Measurements from ENCODE around the gene KRT39. TPM values are rescaled to one million over a fixed set of nuclear protein-coding genes. Genes with fewer than 3 reads are reported as not detected.

Gene KRT39
- total and polyA plus RNA-seq, 2 of the 13 experiments (the other 11 are each of a cell fraction or from before 2014, with no cell fraction given): 0.07 to 1.2 TPM

DNA sequence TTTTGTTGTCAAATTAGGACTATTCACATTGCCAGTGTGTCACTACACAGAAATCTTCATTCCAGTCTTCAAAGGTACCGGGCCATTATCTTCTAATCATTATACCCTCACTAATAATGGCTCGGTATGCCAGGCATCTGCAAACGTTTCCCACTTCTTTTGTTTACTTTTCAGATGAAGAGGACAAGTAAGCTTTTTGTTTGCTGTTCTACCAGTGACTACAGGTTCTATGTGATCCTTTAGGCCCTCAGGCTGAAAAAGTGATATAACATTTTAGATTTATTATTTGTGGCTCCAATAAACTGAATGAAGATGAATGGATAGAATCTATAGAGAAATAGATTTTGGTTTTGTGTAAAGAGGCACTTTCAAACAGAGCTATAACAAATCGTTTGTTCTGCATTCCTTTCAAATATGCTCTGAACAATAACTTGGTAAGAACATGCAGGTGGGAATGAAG, 42.6 kb upstream of the KRT39 start (continued):
- TF ChIP-seq, protein P1, sequence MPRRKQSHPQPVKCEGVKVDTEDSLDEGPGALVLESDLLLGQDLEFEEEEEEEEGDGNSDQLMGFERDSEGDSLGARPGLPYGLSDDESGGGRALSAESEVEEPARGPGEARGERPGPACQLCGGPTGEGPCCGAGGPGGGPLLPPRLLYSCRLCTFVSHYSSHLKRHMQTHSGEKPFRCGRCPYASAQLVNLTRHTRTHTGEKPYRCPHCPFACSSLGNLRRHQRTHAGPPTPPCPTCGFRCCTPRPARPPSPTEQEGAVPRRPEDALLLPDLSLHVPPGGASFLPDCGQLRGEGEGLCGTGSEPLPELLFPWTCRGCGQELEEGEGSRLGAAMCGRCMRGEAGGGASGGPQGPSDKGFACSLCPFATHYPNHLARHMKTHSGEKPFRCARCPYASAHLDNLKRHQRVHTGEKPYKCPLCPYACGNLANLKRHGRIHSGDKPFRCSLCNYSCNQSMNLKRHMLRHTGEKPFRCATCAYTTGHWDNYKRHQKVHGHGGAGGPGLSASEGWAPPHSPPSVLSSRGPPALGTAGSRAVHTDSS (CRISPR knock-in tag; conservative IDR thresholded peaks at IDR 0.05): no peak
- TF ChIP-seq HNF4A (CRISPR knock-in tag; IDR thresholded peaks at IDR 0.05) (peak; percentile 44), CEBPG (CRISPR knock-in tag; IDR thresholded peaks at IDR 0.05) (peak; percentile 55), SIN3B (IDR thresholded peaks at IDR 0.05; ENCODE audit: low read length) (0 out of 2 replicates have a peak, but pooled peaks have one; percentile 43), MEIS2 (CRISPR knock-in tag; IDR thresholded peaks at IDR 0.05) (0 out of 2 replicates have a peak, but pooled peaks have one; percentile 29), NFKBIZ (CRISPR knock-in tag; IDR thresholded peaks at IDR 0.05) (0 out of 2 replicates have a peak, but pooled peaks have one; percentile 71), ZC3H13 (CRISPR knock-in tag; IDR thresholded peaks at IDR 0.05) (no peak), TEAD2 (CRISPR knock-in tag; IDR thresholded peaks at IDR 0.05) (no peak), ELF3 (CRISPR knock-in tag; IDR thresholded peaks at IDR 0.05) (peak; percentile 75), ZNF446 (CRISPR knock-in tag; IDR thresholded peaks at IDR 0.05) (no peak), ZNF713 (CRISPR knock-in tag; IDR thresholded peaks at IDR 0.05) (no peak), SALL2 (CRISPR knock-in tag; IDR thresholded peaks at IDR 0.05) (no peak), ZNF788 (CRISPR knock-in tag; IDR thresholded peaks at IDR 0.05; ENCODE audit: borderline replicate concordance) (no peak), FOSL2 (CRISPR knock-in tag; IDR thresholded peaks at IDR 0.05) (peak; percentile 75), ZNF263 (CRISPR knock-in tag; IDR thresholded peaks at IDR 0.05) (no peak), ZSCAN12 (CRISPR knock-in tag; IDR thresholded peaks at IDR 0.05) (no peak), HDAC1 (CRISPR knock-in tag; IDR thresholded peaks at IDR 0.05) (peak; percentile 56; the same call in 1 of the 2 replicates)
- TF ChIP-seq, protein P2, sequence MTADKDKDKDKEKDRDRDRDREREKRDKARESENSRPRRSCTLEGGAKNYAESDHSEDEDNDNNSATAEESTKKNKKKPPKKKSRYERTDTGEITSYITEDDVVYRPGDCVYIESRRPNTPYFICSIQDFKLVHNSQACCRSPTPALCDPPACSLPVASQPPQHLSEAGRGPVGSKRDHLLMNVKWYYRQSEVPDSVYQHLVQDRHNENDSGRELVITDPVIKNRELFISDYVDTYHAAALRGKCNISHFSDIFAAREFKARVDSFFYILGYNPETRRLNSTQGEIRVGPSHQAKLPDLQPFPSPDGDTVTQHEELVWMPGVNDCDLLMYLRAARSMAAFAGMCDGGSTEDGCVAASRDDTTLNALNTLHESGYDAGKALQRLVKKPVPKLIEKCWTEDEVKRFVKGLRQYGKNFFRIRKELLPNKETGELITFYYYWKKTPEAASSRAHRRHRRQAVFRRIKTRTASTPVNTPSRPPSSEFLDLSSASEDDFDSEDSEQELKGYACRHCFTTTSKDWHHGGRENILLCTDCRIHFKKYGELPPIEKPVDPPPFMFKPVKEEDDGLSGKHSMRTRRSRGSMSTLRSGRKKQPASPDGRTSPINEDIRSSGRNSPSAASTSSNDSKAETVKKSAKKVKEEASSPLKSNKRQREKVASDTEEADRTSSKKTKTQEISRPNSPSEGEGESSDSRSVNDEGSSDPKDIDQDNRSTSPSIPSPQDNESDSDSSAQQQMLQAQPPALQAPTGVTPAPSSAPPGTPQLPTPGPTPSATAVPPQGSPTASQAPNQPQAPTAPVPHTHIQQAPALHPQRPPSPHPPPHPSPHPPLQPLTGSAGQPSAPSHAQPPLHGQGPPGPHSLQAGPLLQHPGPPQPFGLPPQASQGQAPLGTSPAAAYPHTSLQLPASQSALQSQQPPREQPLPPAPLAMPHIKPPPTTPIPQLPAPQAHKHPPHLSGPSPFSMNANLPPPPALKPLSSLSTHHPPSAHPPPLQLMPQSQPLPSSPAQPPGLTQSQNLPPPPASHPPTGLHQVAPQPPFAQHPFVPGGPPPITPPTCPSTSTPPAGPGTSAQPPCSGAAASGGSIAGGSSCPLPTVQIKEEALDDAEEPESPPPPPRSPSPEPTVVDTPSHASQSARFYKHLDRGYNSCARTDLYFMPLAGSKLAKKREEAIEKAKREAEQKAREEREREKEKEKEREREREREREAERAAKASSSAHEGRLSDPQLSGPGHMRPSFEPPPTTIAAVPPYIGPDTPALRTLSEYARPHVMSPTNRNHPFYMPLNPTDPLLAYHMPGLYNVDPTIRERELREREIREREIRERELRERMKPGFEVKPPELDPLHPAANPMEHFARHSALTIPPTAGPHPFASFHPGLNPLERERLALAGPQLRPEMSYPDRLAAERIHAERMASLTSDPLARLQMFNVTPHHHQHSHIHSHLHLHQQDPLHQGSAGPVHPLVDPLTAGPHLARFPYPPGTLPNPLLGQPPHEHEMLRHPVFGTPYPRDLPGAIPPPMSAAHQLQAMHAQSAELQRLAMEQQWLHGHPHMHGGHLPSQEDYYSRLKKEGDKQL (CRISPR knock-in tag; IDR thresholded peaks at IDR 0.05; ENCODE audit: low read depth): peak; percentile 74; the same call in 1 of the 2 replicates
- TF ChIP-seq, protein P3, sequence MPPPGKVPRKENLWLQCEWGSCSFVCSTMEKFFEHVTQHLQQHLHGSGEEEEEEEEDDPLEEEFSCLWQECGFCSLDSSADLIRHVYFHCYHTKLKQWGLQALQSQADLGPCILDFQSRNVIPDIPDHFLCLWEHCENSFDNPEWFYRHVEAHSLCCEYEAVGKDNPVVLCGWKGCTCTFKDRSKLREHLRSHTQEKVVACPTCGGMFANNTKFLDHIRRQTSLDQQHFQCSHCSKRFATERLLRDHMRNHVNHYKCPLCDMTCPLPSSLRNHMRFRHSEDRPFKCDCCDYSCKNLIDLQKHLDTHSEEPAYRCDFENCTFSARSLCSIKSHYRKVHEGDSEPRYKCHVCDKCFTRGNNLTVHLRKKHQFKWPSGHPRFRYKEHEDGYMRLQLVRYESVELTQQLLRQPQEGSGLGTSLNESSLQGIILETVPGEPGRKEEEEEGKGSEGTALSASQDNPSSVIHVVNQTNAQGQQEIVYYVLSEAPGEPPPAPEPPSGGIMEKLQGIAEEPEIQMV (CRISPR knock-in tag; IDR thresholded peaks at IDR 0.05; ENCODE audit: low read depth): no peak
- TF ChIP-seq, protein P4, sequence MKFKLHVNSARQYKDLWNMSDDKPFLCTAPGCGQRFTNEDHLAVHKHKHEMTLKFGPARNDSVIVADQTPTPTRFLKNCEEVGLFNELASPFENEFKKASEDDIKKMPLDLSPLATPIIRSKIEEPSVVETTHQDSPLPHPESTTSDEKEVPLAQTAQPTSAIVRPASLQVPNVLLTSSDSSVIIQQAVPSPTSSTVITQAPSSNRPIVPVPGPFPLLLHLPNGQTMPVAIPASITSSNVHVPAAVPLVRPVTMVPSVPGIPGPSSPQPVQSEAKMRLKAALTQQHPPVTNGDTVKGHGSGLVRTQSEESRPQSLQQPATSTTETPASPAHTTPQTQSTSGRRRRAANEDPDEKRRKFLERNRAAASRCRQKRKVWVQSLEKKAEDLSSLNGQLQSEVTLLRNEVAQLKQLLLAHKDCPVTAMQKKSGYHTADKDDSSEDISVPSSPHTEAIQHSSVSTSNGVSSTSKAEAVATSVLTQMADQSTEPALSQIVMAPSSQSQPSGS (CRISPR knock-in tag; IDR thresholded peaks at IDR 0.05): peak; percentile 67; the same call in 1 of the 2 replicates
- TF ChIP-seq, protein P5, sequence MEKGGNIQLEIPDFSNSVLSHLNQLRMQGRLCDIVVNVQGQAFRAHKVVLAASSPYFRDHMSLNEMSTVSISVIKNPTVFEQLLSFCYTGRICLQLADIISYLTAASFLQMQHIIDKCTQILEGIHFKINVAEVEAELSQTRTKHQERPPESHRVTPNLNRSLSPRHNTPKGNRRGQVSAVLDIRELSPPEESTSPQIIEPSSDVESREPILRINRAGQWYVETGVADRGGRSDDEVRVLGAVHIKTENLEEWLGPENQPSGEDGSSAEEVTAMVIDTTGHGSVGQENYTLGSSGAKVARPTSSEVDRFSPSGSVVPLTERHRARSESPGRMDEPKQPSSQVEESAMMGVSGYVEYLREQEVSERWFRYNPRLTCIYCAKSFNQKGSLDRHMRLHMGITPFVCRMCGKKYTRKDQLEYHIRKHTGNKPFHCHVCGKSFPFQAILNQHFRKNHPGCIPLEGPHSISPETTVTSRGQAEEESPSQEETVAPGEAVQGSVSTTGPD (CRISPR knock-in tag; IDR thresholded peaks at IDR 0.05): no peak

All from HepG2 (cell line).